Transverse colon (tissue), 3 donors: ENCODE results near the gene DMRTC1B.

Source experiments
- CTCF ChIP-seq, 5 experiments: fragments of 200-600 bp in 3 of 5; fragments of 450-650 bp in 2 of 5; sonication (generic) in 3 of 5; IDR thresholded peaks; 1 replicate in 2 of 5; 2 replicates in 3 of 5; pipeline ENCODE4 v1.5.1; 2016 to 2017; ENCODE audit warnings: antibody characterized with exemption in 5 of 5, inconsistent platforms in 3 of 5, mild to moderate bottlenecking in 2 of 5, moderate library complexity in 1 of 5
- EP300 ChIP-seq: sonication (generic); formaldehyde crosslinking; IDR thresholded peaks from one replicate; pipeline ENCODE4 v1.6.1; 2017; ENCODE audit warnings: antibody characterized with exemption, low read depth
- POLR2A ChIP-seq: fragments of 450-650 bp; IDR thresholded peaks from one replicate; pipeline ENCODE4 v1.6.1; 2016; ENCODE audit warnings: antibody characterized with exemption, mild to moderate bottlenecking, moderate library complexity

- TF ChIP-seq CTCF (IDR thresholded peaks at IDR 0.05) (no peak), POLR2A (no peak), EP300 (no peak)
Observed at GRCh38 chrX:72727846-72728245, 48.8 kb upstream of the DMRTC1B start.
